Duodenal mucosa (tissue), 2 donors: Measurements from ENCODE around the gene IKZF1.

Experiments used
- H3K27ac ChIP-seq: one replicate; pipeline ENCODE4 v1.7.0; 2013; ENCODE audit warnings: low read depth, low read length
- H3K27me3 ChIP-seq, 2 donors: one replicate each; pipeline ENCODE4 v1.7.0; 2013; ENCODE audit warnings: low read length in 2 of 2, control low read depth in 1 of 2; ENCODE audit not compliant: insufficient read depth in 2 of 2, control insufficient read depth in 1 of 2
- H3K36me3 ChIP-seq, 2 donors: one replicate each; pipeline ENCODE4 v1.7.0; 2013; ENCODE audit warnings: low read length in 2 of 2, control low read depth in 1 of 2; ENCODE audit not compliant: insufficient read depth in 2 of 2, control insufficient read depth in 1 of 2
- H3K4me1 ChIP-seq, 2 donors: one replicate each; pipeline ENCODE4 v1.7.0; 2013; ENCODE audit warnings: low read length in 2 of 2, control low read depth in 1 of 2; ENCODE audit not compliant: insufficient read depth in 2 of 2, control insufficient read depth in 1 of 2
- H3K4me3 ChIP-seq, 2 donors: one replicate each; pipeline ENCODE4 v1.7.0; 2013; ENCODE audit warnings: low read length in 2 of 2, low read depth in 1 of 2
- H3K9ac ChIP-seq, 2 donors: one replicate each; pipeline ENCODE4 v1.7.0; 2013; ENCODE audit warnings: low read length in 2 of 2, low read depth in 1 of 2
- H3K9me3 ChIP-seq, 2 donors: one replicate each; pipeline ENCODE4 v1.7.0; 2013; ENCODE audit warnings: low read length in 2 of 2, control low read depth in 1 of 2; ENCODE audit not compliant: control insufficient read depth in 1 of 2

IKZF1 gene

DNA sequence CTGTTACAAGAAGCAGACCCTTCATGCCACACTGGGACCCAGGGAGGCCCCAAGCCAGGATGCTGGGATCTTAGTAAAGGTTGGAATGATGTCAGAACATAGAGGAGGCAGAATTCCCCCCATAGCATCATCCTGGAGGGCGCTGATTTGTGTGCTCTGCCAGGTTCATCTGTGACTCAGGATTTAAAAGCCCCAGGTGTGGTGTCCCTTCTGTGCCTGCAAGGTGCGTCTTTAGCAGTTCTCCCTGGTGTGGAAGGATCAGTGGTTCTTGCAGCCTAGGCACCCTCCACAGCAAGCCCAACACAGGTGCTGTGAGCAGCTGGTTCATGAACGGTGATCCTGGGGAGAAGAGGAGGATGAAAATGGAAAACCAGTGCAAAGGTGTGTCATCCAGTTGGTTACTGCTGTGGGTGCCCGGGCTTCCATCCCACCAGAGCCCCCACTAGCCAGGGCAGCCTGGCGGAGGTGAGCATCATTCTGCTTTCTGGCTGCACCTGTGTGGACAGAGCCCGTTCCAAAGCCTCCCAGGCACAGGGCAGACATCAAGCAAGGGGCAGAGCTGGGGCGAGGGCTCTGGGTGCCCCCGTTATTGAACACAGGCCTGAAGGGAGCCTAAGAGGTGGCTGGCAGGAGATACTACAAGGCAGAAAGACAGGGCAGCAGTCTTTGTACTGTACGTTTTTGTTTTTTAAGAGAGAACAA is 49.5 kb downstream of the IKZF1 start:
- Histone ChIP-seq H3K27ac (no peak overlapping the region), H3K27me3 (no peaks in the 10 kb centered on the region), H3K36me3 (no peaks in the 10 kb centered on the region), H3K9ac (no peak overlapping the region), H3K4me1 (peaks cover 13 to 18% of the 10 kb centered on the region in 2 donors), H3K9me3 (no peaks in the 10 kb centered on the region), H3K4me3 (no peak overlapping the region)

DNA sequence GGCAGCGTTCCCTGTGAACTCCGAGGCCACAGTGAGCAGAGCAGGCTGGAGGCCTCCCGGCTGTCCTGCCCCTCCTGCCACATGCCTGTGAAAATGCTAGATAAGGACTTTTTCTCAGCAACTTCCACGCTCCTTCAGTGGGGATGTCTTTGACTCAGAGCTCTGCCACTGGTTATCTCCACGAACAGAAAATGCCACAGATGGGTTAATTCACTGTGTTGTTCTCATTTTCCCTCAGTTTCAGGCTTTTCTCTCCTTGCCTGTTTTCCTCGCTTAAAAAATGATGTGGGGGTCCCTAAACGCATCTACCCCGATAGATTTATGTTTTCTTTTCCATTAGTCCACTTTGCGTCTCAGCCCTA is 51.3 kb downstream of the IKZF1 start:
- Histone ChIP-seq H3K27me3 (no peaks in the 10 kb centered on the region), H3K4me1 (peaks cover 8 to 9% of the 10 kb centered on the region in 2 donors), H3K4me3 (no peak overlapping the region), H3K9ac (no peak overlapping the region), H3K27ac (no peak overlapping the region), H3K36me3 (peaks cover 0 to 2% of the 10 kb centered on the region in 2 donors), H3K9me3 (no peaks in the 10 kb centered on the region)

DNA sequence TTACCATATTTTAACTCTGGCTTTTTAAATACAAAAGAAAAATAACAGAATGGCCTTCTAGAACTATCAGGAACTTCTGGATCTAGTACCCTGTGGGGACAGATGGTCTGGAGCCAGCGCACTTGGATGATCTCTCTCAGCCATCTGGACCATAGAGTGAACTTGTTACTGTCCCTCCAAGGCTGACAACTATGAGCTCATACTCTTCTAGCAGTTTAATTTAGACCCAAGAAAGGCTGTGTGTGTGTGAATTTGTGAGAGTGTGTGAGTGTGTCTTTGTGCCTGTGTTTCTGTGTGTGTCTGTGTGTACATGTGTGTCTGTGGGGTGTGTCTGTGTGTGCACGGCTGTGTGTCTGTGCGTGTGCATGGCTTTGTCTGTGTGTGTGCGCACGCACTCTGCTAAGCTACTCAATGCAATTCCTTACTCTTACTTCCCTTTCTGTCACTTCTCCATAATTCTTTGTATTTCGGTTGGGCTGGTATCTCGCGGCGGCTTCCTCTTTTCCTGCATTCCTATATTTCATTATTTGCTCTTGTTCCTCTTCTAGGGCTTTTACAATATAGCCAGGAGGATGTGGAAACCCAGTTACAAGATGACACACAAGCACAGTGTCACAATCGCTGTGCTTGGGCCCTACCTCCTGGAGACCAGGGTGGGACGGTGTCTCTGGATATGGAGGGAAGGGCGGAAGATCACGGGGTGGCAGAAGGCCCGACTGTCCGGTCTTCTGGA is 51.9 kb downstream of the IKZF1 start:
- Histone ChIP-seq H3K9me3 (no peaks in the 10 kb centered on the region), H3K36me3 (peaks cover 0 to 2% of the 10 kb centered on the region in 2 donors), H3K4me1 (peaks cover 6 to 8% of the 10 kb centered on the region in 2 donors), H3K27me3 (no peaks in the 10 kb centered on the region), H3K4me3 (no peak overlapping the region), H3K27ac (no peak overlapping the region), H3K9ac (no peak overlapping the region)

DNA sequence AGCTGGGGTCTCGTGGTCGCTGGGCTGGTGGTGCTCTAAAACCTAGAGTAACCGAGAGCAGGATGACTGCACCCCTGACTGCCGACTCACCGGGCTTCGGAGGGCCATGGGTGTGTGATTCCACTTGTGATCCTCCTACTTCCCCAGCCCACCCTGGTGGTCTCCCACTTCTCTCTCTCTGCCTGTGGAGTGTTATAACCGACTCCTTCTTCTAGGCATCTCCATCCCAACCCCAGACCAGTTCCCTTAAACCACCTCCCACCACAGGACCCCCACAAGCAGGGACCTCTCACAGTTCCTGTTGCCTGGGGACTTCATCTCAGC is 52.4 kb downstream of the IKZF1 start:
- peaks cover 0 to 2% of the 10 kb centered on the region in 2 donors for H3K36me3 ChIP-seq
- no peak overlapping the region for H3K4me3 ChIP-seq

DNA sequence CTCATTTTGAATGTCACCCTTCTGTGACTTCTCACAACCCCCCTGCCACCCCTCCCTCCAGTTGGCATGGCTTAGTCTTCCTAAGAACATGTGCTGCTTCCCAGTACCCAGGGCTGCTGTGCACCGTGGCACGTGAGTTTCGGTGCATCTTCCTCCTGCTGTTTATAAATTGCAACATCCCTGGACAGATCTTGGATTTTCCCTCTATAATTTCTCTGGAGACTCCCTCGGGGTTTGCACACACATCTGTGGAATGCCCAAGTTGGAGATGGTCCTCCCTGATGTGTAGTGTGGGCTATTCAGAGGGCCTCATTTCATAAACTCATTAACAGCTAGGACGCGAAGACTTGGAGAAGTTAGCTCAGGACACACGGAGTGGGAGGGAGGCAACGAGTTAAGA is 52.9 kb downstream of the IKZF1 start:
- no peak overlapping the region for H3K4me3 ChIP-seq
- H3K27ac ChIP-seq: no peak overlapping the region
- no peaks in the 10 kb centered on the region for H3K9me3 ChIP-seq
- no peaks in the 10 kb centered on the region for H3K27me3 ChIP-seq
- H3K9ac ChIP-seq: no peak overlapping the region
- H3K4me1 ChIP-seq: peaks cover 0 to 8% of the 10 kb centered on the region in 2 donors
- peaks cover 0 to 2% of the 10 kb centered on the region in 2 donors for H3K36me3 ChIP-seq

More for the DNA sequence above, 52.4 kb downstream of the IKZF1 start:
- Histone ChIP-seq H3K27ac (no peak overlapping the region), H3K4me1 (peaks cover 3 to 8% of the 10 kb centered on the region in 2 donors), H3K9ac (no peak overlapping the region), H3K9me3 (no peaks in the 10 kb centered on the region), H3K27me3 (no peaks in the 10 kb centered on the region)

DNA sequence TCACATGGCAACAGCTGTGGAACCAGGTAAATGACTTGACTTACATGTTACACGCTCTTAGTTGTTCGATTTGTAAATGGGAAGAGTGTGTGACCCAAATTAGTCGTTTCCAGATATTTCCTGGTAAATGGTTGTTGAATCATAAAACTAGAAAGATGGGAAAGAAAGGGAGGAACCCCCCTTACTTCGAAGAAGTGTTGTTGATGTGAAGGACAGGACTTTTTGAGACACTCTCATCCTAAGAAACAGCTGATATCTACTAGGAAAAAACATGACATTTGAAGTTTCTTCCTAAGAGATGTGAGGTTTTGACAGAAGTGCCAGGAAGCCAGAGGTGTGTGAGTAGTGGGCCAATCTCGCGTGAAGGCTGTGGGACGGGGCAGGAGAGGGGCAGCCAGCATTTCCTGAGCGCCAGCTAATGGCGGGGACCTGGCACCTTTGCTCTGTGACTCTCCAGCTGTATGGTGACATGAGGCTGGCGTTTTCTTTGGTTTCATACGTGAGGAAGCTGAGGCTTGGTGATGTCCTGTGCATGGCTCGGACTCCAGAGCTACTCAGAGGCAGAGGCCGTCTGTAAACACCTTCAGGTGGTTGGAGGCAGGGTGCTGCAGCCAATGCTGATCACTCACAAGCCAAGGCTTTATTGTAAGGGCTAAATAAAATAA is 53.7 kb downstream of the IKZF1 start:
- H3K9ac ChIP-seq: no peak overlapping the region
- H3K27ac ChIP-seq: no peak overlapping the region
- no peaks in the 10 kb centered on the region for H3K27me3 ChIP-seq
- H3K4me3 ChIP-seq: no peak overlapping the region
- peaks cover 0 to 3% of the 10 kb centered on the region in 2 donors for H3K4me1 ChIP-seq
- H3K36me3 ChIP-seq: peaks cover 0 to 2% of the 10 kb centered on the region in 2 donors
- H3K9me3 ChIP-seq: no peaks in the 10 kb centered on the region

DNA sequence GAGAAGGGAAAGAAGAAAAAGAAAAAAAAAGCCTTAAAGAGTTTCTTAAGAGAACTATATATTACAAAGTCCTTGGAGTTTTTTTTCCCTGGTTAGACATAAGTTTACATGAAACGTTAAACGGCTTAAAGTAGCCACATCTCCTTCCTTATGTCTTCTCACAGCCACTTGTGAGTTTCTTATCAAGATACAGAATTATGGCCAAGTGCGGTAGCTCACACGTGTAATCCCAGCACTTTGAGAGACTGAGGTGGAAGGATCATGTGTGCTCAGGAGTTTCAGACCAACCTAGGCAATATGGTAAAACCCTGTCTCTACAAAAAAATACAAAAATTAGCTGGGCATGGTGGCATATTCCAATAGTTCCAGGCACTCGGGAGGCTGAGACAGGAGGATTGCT is 54.3 kb downstream of the IKZF1 start:
- Histone ChIP-seq H3K9me3 (no peaks in the 10 kb centered on the region), H3K36me3 (peaks cover 0 to 2% of the 10 kb centered on the region in 2 donors), H3K27me3 (no peaks in the 10 kb centered on the region), H3K4me1 (no peaks in the 10 kb centered on the region), H3K4me3 (no peak overlapping the region), H3K9ac (no peak overlapping the region), H3K27ac (no peak overlapping the region)

DNA sequence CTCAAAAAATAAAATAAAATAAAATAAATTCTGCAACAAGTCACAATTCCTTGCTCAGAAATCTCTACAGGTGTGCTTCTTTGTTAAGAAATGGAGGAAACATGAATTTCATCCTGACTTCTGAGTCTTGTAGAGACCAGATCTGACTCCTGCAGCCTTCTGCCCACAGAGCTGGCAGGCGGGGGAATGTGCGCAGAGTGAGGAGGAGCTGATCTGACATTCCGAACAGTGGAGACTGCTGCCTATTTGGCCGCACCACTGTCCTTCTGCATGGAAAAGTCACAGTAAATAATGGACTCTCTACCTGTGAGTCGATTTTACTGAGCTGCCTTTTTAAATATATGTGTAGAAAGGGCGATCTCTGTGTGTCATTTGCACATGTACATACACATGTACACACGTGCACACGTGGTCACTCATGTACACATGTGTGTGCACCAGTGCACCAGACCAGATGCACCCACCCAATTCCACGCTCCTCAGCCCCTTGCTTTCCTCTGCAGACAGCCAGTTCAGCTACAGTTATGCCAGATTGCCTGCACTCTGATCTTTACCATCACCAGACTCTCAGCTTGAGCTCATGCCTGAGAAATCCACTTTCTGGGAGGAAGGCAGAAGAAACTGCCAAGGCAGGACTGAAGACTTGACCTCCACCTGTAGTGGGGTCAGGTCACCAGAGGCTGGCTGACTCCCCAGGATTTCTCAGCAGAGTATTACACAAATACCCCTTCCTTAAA is 54.9 kb downstream of the IKZF1 start:
- no peaks in the 10 kb centered on the region for H3K27me3 ChIP-seq
- H3K9me3 ChIP-seq: no peaks in the 10 kb centered on the region
- H3K4me3 ChIP-seq: no peak overlapping the region
- H3K4me1 ChIP-seq: no peaks in the 10 kb centered on the region
- no peak overlapping the region for H3K9ac ChIP-seq
- no peak overlapping the region for H3K27ac ChIP-seq
- peaks cover 0 to 2% of the 10 kb centered on the region in 2 donors for H3K36me3 ChIP-seq

DNA sequence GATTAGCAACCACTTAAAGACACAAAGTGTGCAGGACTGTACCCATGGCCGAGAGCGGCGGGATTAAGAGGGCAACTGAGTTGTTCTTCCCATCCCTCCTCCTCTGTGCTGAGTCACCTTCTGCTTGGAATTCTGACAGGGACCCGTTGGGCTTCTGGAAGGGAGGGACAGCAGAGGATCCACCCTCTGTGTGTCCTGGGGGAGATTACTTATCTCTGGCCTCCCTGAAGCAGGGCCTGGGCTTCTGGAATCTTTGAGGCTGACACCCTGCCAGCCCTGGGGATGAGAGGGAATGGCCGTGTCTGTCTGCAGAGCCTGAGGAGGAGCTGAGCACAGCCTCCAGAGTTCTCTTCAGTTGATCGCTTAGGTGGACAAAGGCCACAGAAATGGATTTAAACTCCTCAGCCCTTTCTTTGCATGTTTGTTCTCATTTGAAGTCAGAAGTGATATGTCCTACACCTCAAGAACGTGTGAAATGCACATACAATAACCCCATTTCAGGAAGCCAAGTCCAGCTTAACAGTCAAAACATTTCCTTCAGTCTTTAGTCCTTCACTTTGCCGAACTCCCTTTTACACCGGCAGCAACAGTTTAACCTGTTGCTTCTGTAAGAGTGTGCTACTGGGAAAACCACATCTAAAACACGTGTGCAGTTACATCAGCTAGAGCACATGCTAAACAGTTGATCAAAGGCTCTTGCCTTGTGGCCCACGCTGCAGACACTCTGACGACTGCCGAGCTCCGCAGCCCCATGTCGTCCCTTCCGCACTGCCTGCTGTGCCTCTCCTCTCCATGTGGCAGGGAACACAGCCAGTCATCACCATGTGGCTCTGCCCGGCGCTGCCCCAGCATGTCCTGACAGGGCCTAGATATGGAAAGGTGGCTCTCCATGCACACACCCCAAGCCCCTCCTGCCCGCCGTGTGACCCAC is 55.7 kb downstream of the IKZF1 start:
- H3K9ac ChIP-seq: no peak overlapping the region
- peaks cover 0 to 2% of the 10 kb centered on the region in 2 donors for H3K36me3 ChIP-seq
- no peak overlapping the region for H3K4me3 ChIP-seq
- no peaks in the 10 kb centered on the region for H3K27me3 ChIP-seq
- H3K4me1 ChIP-seq: no peaks in the 10 kb centered on the region
- no peak overlapping the region for H3K27ac ChIP-seq
- H3K9me3 ChIP-seq: no peaks in the 10 kb centered on the region
